Measurements from ENCODE around the gene GCK.

Gene GCK

GRCh38 chr7:44107961-44108767, 81.1 kb downstream of the GCK start:
- H3K4me3 Mint-ChIP-seq: no peak overlapping the region
- H3K4me1 Mint-ChIP-seq: peaks cover 17% of the 10 kb centered on the region
- DNase-seq (ENCODE audit: low spot score in 2 of 2): no peak
- H3K27ac Mint-ChIP-seq: no peak overlapping the region
- peaks cover 7% of the 10 kb centered on the region for H3K36me3 Mint-ChIP-seq
- no peaks in the 10 kb centered on the region for H3K9me3 Mint-ChIP-seq
- ATAC-seq: no peak

- no peaks in the 10 kb centered on the region for H3K9me3 Mint-ChIP-seq
- no peak overlapping the region for H3K4me3 Mint-ChIP-seq
- H3K4me1 Mint-ChIP-seq: peaks cover 20% of the 10 kb centered on the region
- no peak for DNase-seq (ENCODE audit: low spot score in 2 of 2)
- no peak for ATAC-seq
- H3K36me3 Mint-ChIP-seq: peaks cover 7% of the 10 kb centered on the region
- no peak overlapping the region for H3K27ac Mint-ChIP-seq
Observed at GRCh38 chr7:44107116-44107960, 81.9 kb downstream of the GCK start.

- no peaks in the 10 kb centered on the region for H3K9me3 Mint-ChIP-seq
- ATAC-seq: no peak
- no peak overlapping the region for H3K4me3 Mint-ChIP-seq
- no peak for DNase-seq (ENCODE audit: low spot score in 2 of 2)
- H3K27ac Mint-ChIP-seq: peak overlapping the region; percentile 13
- peaks cover 7% of the 10 kb centered on the region for H3K36me3 Mint-ChIP-seq
- H3K4me1 Mint-ChIP-seq: peaks cover 20% of the 10 kb centered on the region
Observed at GRCh38 chr7:44106311-44107065, 82.8 kb downstream of the GCK start.

- Mint-ChIP-seq H3K9me3 (no peaks in the 10 kb centered on the region), H3K27ac (peak overlapping the region; percentile 13), H3K36me3 (peaks cover 7% of the 10 kb centered on the region), H3K4me1 (peaks cover 20% of the 10 kb centered on the region), H3K4me3 (peak overlapping the region; percentile 47)
- ATAC-seq (no peak), DNase-seq (ENCODE audit: low spot score in 2 of 2) (no peak)
Observed at GRCh38 chr7:44105832-44106231, 83.4 kb downstream of the GCK start.

GRCh38 chr7:44104860-44105771, 84.1 kb downstream of the GCK start:
- Mint-ChIP-seq H3K9me3 (no peaks in the 10 kb centered on the region), H3K4me1 (peaks cover 20% of the 10 kb centered on the region), H3K36me3 (peaks cover 7% of the 10 kb centered on the region), H3K27ac (peak overlapping the region; percentile 13), H3K4me3 (peak overlapping the region; percentile 47)
- ATAC-seq (peak; percentile 2), DNase-seq (ENCODE audit: low spot score in 2 of 2) (no peak)

GRCh38 chr7:44103923-44104859, 85.0 kb downstream of the GCK start, which contains the start of gene AEBP1:
TSS of gene AEBP1 (plus strand) at chr7:44104345. CDS start at chr7:44104666, 321 bp downstream.
- peak within 1 kb of the TSS; percentile 55 for H3K4me3 Mint-ChIP-seq
- peaks cover 7% of the 10 kb centered on the region for H3K36me3 Mint-ChIP-seq
- peak; percentile 39 for ATAC-seq
- no peaks in the 10 kb centered on the region for H3K9me3 Mint-ChIP-seq
- H3K4me1 Mint-ChIP-seq: peaks cover 20% of the 10 kb centered on the region
- no peak within 1 kb of the TSS for H3K27ac Mint-ChIP-seq
- DNase-seq (ENCODE audit: low spot score in 2 of 2): no peak

- peaks cover 20% of the 10 kb centered on the region for H3K4me1 Mint-ChIP-seq
- H3K4me3 Mint-ChIP-seq: peak overlapping the region; percentile 55
Observed at GRCh38 chr7:44103566-44103922, 85.7 kb downstream of the GCK start.

GRCh38 chr7:44102846-44103565, 86.2 kb downstream of the GCK start:
- H3K27ac Mint-ChIP-seq: no peak overlapping the region
- peak overlapping the region; percentile 55 for H3K4me3 Mint-ChIP-seq
- H3K9me3 Mint-ChIP-seq: no peaks in the 10 kb centered on the region
- DNase-seq (ENCODE audit: low spot score in 2 of 2): no peak
- ATAC-seq: no peak
- H3K4me1 Mint-ChIP-seq: peaks cover 20% of the 10 kb centered on the region
- H3K36me3 Mint-ChIP-seq: peaks cover under 1% of the 10 kb centered on the region

More at GRCh38 chr7:44103566-44103922, 85.7 kb downstream of the GCK start:
- H3K27ac Mint-ChIP-seq: no peak overlapping the region
- ATAC-seq: no peak
- H3K9me3 Mint-ChIP-seq: no peaks in the 10 kb centered on the region
- H3K36me3 Mint-ChIP-seq: peaks cover 6% of the 10 kb centered on the region
- DNase-seq (ENCODE audit: low spot score in 2 of 2): no peak

- no peak for DNase-seq (ENCODE audit: low spot score in 2 of 2)
- Mint-ChIP-seq H3K27ac (no peak overlapping the region), H3K4me3 (no peak overlapping the region), H3K9me3 (no peaks in the 10 kb centered on the region), H3K36me3 (no peaks in the 10 kb centered on the region), H3K4me1 (peaks cover 22% of the 10 kb centered on the region)
- no peak for ATAC-seq
Observed at GRCh38 chr7:44101966-44102845, 87.0 kb downstream of the GCK start.

- DNase-seq (ENCODE audit: low spot score in 2 of 2): no peak
Observed at GRCh38 chr7:44101303-44101965, 87.8 kb downstream of the GCK start.

GRCh38 chr7:44100458-44101302, 88.6 kb downstream of the GCK start:
- H3K27ac Mint-ChIP-seq: no peak overlapping the region
- DNase-seq (ENCODE audit: low spot score in 2 of 2) (no peak), ATAC-seq (no peak)
- H3K9me3 Mint-ChIP-seq: no peaks in the 10 kb centered on the region
- H3K4me3 Mint-ChIP-seq: no peak overlapping the region
- no peaks in the 10 kb centered on the region for H3K36me3 Mint-ChIP-seq
- peaks cover 26% of the 10 kb centered on the region for H3K4me1 Mint-ChIP-seq

More at GRCh38 chr7:44101303-44101965, 87.8 kb downstream of the GCK start:
- Mint-ChIP-seq H3K27ac (no peak overlapping the region), H3K4me1 (peaks cover 29% of the 10 kb centered on the region), H3K4me3 (no peak overlapping the region), H3K36me3 (no peaks in the 10 kb centered on the region), H3K9me3 (no peaks in the 10 kb centered on the region)
- peak; percentile 3 for ATAC-seq
